Skeletal muscle cell (primary cell): Measurements from ENCODE around the gene RREB1.

Source experiments
- DNase-seq: peaks from one replicate; pipeline ENCODE4 v3.0.0-alpha.2; 2010; ENCODE audit warnings: low read depth
- H3K4me3 ChIP-seq: 2 replicates; pipeline ENCODE4 v1.5.1; 2011; ENCODE audit warnings: low read depth, mild to moderate bottlenecking, control low read depth, low read length, moderate library complexity

The RREB1 gene

GRCh38 chr6:7107578-7108195 is at the start of gene RREB1:
RREB1 (plus strand) TSS chr6:7107961; CDS start chr6:7181912, 73,951 bp downstream.
- DNase-seq = no peak
- H3K4me3 ChIP-seq = peak within 1 kb of the TSS; percentile 97

- peak; percentile 96 for DNase-seq
Observed at GRCh38 chr6:7058250-7058923, 49.4 kb upstream of the RREB1 start.

GRCh38 chr6:7060769-7061516 is 46.8 kb upstream of the RREB1 start:
- no peak overlapping the region for H3K4me3 ChIP-seq
- no peak for DNase-seq

More at GRCh38 chr6:7058250-7058923, 49.4 kb upstream of the RREB1 start:
- H3K4me3 ChIP-seq = no peak overlapping the region

GRCh38 chr6:7062451-7063162 is 45.2 kb upstream of the RREB1 start:
- no peak for DNase-seq
- H3K4me3 ChIP-seq = no peak overlapping the region

- no peak overlapping the region for H3K4me3 ChIP-seq
- no peak for DNase-seq
Observed at GRCh38 chr6:7067305-7067704, 40.5 kb upstream of the RREB1 start.

- no peak overlapping the region for H3K4me3 ChIP-seq
- DNase-seq = no peak
Observed at GRCh38 chr6:7071405-7071804, 36.4 kb upstream of the RREB1 start.

- no peak for DNase-seq
- no peak overlapping the region for H3K4me3 ChIP-seq
Observed at GRCh38 chr6:7073082-7073820, 34.5 kb upstream of the RREB1 start.

GRCh38 chr6:7073821-7074525 is 33.8 kb upstream of the RREB1 start:
- H3K4me3 ChIP-seq = no peak overlapping the region
- DNase-seq = no peak

- H3K4me3 ChIP-seq = no peak overlapping the region
- DNase-seq = no peak
Observed at GRCh38 chr6:7074870-7075269, 32.9 kb upstream of the RREB1 start.

GRCh38 chr6:7075341-7076000 is 32.3 kb upstream of the RREB1 start:
- no peak for DNase-seq
- H3K4me3 ChIP-seq = no peak overlapping the region

- DNase-seq = no peak
- no peak overlapping the region for H3K4me3 ChIP-seq
Observed at GRCh38 chr6:7077856-7078255, 29.9 kb upstream of the RREB1 start.

- no peak overlapping the region for H3K4me3 ChIP-seq
- DNase-seq = no peak
Observed at GRCh38 chr6:7078856-7079255, 28.9 kb upstream of the RREB1 start.

GRCh38 chr6:7080311-7080710 is 27.4 kb upstream of the RREB1 start:
- no peak for DNase-seq
- H3K4me3 ChIP-seq = no peak overlapping the region

GRCh38 chr6:7085911-7086310 is 21.9 kb upstream of the RREB1 start:
- no peak for DNase-seq
- H3K4me3 ChIP-seq = no peak overlapping the region

- peak overlapping the region; percentile 27 for H3K4me3 ChIP-seq
- DNase-seq = no peak
Observed at GRCh38 chr6:7086488-7086887, 21.3 kb upstream of the RREB1 start.

- no peak for DNase-seq
- H3K4me3 ChIP-seq = peak overlapping the region; percentile 27
Observed at GRCh38 chr6:7087066-7087465, 20.7 kb upstream of the RREB1 start.

GRCh38 chr6:7087491-7087979 is 20.2 kb upstream of the RREB1 start:
- no peak overlapping the region for H3K4me3 ChIP-seq
- no peak for DNase-seq

- H3K4me3 ChIP-seq = no peak overlapping the region
- no peak for DNase-seq
Observed at GRCh38 chr6:7088076-7088742, 19.6 kb upstream of the RREB1 start.
